Effector CD4-positive, alpha-beta T cell (primary cell): Measurements from ENCODE around the gene PUM1.

Experiments
- DNase-seq: peaks from one replicate; pipeline ENCODE4 v3.0.0-alpha.2; 2020

Gene PUM1

DNA sequence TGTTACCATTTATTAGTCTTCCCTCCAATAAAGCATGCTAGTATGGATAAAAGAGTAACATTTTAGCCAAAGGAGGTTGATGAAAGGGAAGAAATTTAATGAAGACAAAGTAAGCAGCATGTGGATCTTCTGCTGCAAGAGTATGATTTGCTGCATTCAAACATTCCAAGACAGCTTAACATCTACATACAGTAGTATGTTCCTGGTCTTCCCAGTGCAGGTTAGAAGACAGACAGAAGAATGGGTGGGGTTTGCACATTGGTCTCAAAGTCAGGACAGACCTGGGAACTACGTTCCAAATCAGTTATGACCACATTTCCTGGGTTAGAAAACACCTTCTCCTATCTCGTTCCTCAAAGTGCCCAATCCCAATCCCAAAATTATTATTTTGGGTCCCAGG lies 43.3 kb downstream of the PUM1 start:
- DNase-seq = no peak

DNA sequence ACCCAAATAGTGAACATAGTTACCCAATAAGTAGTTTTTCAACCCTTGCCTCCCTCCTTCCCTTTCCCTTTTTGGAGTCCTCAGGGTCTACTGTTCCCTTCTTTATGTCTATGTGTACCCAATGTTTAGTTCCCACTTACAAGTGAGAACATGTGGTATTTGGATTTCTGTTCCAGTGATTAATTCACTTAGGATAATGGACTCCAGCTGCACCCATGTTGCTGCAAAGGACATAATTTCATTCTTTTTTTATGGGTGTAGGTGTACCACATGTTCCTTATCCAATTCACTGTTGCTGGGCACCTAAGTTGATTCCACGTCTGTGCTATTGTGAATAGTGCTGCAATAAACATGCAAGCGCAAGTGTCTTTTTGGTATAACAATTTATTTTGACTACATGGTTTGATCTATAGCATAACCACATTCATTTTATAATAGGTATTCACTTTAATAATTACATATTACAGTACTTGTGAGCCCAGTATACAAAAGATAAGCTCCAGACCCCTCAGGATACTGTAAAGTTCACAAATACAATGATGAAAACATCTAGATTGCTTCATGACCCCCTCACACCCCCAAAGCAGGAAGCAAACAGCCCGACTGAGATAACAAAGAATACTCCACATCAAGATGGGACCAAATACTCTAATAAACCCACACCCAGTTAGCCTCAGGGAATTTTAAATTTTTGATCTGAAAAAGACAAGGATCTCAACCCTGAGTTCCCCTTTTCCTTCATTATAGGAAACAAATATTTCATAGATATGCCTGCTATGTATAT lies 45.3 kb downstream of the PUM1 start:
- no peak for DNase-seq

DNA sequence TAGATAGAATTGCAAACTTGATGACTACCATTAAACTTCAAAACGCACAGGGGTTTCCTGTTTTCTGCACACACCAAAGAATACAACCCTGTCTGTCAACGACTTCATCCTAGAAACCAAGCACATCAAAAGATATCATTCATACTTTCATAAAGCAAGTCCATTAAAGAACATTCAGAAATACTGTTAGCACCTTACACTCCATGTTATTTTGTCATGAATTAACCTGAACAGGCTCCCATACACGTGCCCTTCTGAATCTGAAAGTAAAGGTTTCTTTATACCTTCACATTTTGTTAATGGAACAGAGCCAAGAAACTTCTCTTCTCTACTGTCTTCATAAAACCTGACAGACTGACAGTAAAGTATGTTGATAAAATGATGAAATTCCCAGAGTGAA lies 46.1 kb downstream of the PUM1 start:
- DNase-seq = no peak

DNA sequence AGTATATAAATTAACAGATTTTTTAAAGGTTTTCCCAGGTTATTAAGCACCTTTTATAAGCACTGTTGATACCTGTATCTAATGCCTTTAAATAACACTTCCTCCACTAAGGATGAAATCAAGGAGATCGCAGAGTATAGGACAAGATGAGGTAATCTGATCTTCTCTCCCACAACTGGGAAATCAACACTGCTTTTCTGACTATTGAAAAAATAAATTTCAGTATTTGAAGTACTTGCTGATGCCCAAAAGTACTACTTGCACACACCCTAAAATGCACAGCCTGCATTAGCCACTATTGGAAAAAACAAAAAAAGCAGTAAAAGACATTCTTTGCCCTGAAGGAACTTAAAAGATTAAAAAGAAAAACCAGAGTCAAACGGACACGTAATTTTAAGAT lies 48.6 kb downstream of the PUM1 start:
- no peak for DNase-seq

DNA sequence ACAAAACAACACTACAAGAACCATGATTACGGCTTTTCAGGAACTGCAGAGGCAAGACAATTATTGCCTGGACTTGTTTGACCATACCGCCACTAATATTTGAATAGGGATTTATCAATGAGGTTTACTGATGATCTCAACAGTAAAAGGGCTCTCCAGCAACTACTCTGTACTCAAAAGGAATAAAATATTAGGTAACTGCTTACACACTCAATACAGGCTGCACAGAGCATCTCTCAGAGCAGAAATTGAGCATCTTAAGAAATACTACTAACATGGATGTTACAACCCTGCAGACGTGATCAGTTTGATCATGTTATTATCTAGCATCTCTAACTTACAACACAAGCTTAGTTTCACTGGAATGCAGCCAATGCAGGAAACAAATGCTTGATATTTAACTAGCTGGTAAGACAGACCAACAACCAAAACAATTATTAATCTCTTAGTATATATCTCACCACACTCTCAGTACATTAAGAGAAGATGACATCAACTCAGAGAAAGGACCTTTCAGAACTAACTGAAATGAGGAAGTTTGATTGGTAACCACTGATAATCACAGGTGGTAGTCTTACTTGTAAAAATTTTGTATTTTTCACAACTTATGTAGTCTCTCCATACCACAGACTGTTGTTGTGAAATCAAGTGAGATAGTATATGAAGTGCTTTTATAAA lies 52.2 kb downstream of the PUM1 start:
- no peak for DNase-seq

DNA sequence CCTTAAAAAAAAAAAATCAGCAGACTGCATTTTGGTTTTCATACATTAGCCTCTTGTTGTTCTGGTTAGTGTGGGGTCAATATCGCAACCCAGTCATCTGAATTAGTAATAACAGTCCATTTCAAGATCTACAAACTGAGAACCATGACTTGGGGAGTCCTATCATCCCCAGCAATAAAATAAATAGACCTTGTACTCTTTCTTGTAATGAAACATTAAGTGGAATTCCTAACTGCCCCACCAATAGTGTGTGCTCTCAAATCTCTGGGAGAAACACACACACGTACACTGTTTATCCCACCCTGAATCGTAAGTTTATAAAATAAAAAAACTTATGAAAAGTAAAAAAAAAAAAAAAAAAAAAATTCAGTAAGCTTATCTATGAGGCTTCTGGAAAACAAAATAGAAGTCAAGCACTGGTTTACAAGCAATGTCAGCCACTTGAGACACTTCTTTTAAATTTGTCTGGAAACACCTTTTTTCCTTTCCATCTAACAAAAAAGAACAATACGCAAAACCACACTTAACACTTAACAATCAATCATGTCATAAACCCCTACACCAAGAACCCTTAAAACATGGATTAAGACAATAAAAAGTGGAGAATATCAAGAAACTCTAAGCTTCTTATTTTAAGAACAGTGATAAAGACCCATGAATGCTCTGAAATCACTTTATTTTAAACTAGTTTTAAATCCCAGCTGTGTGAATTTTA lies 53.1 kb downstream of the PUM1 start:
- no peak for DNase-seq

DNA sequence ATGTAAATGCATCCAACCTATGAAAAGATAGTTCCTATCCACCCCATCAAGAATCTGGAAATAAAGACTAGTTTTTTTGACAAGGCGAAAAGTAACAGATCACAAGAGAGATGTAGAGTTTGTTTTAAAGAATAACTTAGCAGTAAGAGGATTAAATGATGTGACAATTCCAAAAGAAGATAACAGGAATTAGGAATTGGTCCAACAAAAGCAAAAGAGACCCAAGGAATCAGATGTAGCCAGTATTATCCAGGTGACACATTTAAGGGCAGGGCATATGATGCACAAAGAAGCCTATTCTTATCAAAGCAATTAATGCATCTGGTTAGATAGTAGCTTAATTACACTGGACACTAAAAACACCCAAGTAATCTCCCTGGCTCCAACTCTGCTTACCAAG lies 53.8 kb downstream of the PUM1 start:
- no peak for DNase-seq

DNA sequence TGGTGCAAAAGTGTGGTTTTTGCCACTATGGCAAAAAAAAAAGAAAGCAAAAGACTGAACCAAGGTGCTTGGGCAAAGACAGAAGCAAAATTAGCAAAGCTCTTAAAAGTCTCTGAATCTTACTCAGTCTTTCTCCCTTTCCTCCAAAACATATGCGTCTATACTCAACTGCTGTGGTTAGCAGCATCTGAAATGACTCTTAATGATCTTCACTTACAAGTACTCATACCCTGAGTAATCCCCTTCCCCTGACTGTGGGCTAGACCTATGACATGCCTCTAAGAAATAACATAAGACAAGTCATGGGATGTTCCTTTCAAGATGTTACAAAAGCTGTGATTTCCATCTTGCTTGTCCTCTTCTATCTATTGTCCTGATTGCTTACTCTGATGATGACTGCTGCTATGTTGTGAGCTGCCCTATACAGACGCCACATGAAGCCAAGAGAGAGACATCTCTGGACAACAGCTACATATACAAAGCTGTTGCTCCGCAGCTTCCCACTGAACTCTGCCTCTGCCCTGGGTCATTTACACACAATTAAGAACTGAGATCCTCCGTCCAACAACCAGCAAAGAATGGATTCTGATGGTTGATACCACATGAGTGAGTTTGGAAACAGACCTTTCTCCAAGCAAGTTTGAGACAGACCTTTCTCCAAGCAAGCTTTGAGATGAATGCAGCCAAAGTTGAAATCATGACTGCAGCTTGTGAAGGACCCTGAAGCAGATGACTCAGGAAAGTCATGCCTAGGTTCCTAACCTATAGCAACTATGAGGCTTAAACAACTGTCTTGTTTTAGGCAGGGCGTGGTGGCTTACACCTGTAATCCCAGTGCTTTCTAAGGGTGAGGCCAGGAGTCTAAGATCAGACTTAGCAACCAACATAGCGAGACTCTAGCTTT lies 55.2 kb downstream of the PUM1 start:
- no peak for DNase-seq

DNA sequence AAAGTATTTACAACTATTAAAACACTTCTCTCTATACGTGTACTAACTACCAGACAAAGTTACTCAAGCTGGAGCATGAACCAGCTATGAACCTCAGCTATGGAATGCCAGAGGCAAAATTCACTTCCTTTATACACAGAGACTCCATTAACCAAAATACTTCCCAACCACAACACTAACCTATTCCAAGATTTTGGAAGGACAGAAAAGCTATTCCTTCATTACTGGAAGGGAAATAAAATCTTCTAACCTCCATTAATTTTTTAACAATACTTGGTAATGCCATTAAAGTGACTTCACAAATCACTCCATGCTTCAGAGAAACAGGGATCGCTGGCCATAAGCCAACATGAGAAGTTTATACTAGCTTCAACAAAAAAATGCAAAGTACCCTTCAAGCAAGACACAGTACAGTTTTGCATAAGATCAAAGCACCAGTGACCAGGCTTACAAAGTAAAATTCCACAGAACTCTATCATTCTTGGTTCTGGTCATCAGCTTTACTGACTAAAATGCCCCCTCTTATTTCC lies 58.0 kb downstream of the PUM1 start:
- no peak for DNase-seq

DNA sequence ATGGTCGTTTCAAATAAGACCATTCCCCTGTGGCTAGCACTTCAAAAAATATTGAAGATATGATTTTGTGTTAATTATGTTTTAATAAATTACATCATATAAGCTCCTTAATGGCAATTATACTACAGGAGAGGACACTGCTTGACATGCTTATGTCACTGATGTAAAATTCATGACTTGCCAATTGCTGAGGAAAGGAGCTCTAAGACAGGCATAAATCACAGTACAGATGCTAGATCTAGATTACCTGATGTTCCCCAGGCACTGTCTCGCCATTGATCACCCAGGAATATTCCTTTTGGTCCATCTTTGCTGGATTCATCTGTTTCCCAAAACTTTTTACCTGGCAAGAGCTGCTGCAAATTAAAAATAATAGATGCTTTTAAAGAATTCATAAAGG lies 58.8 kb downstream of the PUM1 start:
- no peak for DNase-seq

DNA sequence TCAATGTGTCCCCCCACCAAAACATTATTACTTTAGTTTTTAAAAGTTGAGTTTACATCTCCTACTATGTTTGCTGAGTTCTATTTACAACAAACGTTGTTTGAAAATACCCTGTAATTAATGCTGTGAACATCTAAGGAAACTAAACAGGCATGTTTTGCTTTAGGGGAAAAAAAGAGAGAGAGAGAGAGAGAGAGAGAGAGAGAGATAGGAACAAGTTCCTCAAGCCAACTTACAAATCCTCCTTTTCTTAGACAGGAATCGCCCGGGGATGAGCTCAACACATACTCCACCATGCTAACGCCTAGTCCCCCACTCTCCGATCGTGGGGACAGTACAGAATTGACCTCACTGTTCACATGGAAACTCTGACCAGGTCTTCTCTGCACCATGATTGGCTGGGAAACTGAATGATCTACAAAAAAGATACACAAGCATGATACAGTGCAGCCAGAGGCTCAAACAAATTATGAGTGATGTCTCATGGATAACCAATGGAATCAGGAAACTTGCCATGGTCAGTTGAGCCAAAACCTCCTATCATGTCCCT lies 59.8 kb downstream of the PUM1 start:
- no peak for DNase-seq

DNA sequence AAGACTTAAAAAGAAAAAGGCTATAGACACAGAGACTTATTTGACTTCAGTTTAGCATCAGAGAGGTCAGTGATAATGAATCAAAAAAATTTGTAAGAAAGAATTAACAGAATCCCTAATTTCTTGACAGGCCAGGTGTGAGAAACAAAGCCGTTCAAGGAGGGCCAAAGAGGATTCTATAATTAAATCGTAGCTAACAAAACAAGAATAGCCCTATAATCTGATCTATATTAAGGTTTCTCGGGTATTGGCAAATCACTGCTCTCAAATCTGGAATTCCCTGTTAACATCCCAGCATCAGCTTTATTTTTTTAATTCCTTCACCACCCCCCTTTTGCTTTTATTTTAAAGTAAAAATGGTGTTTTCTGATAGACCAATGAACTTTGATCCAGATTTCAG lies 60.3 kb downstream of the PUM1 start:
- no peak for DNase-seq

DNA sequence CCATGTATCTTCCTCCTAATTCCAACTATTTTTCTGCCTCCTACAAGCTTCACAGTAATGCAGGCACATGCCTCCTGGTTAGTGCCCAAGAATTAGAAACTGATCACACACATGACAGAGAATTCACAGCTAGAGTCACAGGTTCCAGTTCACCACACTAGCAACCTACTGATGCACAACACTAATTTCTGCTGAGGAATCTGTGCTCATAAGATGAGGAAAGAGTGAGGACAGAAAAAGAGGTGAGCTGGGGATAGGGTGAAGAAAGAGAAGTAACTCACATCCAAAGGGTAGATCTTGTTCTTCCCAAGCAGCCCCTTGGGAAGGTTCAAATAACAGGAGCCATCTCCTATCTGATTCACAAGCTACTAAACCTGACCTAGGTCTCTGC lies 61.3 kb downstream of the PUM1 start:
- DNase-seq = no peak

DNA sequence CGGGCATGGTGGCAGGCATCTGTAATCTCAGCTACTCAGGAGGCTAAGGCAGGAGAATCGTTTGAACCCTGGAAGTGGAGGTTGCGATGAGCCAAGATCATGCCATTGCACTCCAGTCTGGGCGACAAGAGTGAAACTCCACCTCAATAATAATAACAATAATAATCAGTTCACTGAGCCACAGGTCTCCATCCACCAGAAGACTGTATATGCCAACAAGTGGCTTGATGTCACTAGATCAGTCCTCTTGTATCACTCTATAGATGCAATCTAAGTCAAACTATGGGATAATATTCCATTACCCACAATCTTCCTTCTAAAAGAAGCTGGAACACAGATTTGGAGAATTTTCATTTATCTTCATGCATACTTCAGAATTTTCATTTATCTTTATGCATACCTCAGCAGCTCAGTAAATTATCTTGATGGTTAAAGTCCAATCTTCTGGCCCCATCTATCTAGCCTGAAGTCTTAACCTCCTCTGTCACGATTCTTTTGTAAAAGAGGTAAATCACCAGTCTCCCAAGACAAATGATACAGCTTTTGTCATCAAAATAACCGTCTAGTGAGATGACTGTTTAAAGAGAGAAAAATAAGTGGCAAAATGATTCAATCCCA lies 61.8 kb downstream of the PUM1 start:
- DNase-seq = no peak

DNA sequence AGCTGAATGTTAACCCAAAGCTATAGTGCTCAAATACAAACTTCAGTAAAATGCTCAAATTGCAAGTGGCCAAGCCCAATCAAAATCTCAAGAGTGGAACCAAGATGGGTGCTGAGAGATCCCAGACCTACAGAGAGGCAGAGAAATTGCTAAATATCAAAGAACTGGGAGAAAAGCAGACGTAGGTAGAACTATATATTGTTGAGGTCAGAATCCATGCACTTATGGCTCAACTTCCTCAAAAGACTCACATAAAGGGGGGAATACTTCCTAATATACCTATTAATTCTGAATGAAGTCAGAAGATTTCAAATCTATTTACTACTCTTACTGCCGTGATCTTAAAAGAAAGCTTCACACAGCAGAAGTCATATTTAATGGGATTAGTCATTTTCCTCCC lies 65.2 kb downstream of the PUM1 start:
- DNase-seq = no peak

DNA sequence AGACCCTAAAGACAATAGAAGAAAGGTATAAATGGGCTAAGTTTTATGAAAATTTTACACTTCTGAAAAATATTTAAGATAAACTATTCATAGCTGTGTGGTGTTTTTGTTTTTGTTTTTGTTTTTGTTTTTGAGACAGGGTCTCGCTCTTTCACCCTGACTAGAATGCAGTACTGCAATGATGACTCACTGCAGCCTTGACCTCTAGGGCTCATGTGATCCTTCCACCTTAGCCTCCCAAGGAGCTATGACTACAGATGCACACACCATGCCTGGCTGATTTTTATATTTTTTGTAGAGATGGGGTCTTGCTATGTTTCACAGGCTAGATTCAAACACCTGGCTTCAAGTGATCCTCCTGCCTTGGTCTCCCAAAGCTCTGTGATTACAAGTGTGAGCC lies 66.6 kb downstream of the PUM1 start:
- DNase-seq = no peak

DNA sequence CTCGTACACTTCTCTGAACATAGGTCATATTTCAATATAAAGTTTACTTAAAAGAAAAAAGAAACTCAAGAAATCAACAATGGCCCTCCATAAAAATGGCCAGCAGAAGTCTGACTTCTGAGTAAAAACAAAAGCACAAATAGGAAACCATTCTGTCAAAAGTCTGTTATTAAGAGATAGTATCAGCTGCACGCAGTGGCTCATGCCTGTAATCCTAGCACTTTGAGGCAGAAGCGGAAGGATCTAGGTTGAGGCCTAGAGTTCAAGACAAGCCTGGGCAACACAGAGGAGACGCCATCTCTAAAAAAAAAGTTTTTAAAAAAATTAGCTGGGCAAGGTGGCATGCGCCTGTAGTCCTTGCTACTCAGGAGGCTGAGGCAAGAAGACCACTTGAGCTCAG lies 67.3 kb downstream of the PUM1 start:
- no peak for DNase-seq

DNA sequence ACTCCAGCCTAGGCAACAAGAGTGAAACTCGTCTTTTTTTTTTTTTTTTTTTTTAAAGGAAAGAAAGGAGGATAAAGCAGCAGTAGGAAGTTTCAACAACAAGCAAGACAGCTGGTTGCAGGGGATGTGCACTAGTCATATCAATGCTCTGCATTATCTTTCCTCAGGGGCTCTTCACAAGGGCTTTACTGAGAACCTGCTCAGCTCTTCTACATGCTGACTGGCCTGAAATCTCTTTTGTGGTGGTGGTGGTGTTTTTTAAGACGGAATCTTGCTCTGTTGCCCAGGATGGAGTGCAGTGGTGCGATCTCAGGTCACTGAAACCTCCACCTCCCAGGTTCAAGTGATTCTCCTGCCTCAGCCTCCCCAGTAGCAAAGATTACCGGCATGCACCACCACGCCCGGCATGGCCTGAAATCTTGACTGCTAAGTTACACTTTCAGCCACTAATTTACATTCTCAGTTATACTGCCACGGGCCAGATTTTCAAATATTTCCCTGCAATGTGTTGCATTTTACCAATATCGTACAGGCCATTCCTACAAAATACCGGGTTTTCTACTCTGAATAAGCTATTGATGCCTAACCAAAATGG lies 68.0 kb downstream of the PUM1 start:
- DNase-seq = no peak

DNA sequence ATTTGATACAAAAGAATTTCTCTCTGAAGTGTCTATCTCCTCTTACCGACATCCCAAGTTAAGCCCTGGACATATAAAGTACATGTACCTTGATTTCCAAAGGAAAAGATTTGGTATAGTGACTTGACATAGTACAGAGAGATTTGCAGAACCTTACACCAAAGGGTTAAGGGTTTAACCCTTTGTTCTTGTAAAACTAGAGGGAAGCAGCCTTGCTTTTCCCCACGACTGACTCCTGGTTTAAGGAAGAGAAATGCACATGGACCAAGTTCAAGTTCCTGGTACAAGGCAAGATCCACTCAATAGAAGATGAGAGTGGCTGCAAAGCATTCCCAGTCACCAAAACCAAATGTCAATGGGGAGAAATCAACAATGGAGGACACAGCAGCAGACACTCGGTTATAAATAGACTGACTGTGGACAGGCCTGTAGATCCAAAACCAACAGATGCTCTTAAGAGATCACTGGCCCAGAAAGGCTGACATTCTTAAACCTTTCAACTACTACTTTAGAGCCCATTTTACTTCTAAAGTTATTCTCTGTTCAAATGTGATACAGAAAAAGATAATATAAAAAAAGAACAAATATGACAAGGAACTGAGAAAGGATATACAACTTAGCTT lies 69.4 kb downstream of the PUM1 start:
- DNase-seq = no peak

DNA sequence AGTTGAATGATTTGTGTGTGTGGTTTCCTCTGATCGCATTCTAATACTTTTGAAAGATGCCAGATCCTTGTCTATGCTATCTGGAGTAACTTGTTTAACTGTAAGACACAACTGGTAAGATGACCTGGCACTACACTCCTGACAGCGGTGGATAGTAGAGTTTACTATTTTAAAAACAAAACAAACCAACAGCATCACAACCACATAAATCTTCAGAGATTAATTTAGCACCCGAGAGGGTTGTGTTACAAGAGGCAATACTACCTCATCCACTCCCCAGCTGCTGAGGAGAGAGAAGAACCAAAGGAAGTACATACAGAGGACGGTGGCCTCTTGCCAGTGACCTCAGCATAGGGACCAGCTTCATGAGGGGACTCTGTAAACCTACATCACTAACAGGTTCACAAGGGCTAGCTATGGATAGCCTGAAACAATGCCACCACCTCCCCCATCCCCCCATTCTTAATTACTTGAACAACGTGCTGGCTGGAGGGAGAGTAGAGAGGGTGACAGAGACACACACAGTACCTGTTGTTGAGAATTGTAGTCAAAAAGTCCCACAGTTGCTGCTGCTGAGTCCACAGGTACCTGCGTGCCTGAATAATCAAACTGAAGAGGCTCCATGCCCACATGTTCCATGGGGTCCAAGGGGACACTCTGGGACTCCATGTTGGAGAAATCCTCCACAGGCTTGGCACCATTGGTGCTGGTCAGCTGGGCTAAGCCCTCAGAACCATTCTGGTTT lies 73.5 kb downstream of the PUM1 start:
- DNase-seq = no peak
